Bone marrow (tissue), 2 donors: ENCODE data around the gene GNL3.
"Not testable (repeated sequence)": the region's sequence is repeated elsewhere in the genome, so short reads cannot be mapped to it uniquely, and the experiment has no call there.

Experiments
- DNase-seq, 2 donors: peaks; one replicate each; lab custom pipeline; 2025; lab: John Stamatoyannopoulos, UW

The GNL3 gene

DNA sequence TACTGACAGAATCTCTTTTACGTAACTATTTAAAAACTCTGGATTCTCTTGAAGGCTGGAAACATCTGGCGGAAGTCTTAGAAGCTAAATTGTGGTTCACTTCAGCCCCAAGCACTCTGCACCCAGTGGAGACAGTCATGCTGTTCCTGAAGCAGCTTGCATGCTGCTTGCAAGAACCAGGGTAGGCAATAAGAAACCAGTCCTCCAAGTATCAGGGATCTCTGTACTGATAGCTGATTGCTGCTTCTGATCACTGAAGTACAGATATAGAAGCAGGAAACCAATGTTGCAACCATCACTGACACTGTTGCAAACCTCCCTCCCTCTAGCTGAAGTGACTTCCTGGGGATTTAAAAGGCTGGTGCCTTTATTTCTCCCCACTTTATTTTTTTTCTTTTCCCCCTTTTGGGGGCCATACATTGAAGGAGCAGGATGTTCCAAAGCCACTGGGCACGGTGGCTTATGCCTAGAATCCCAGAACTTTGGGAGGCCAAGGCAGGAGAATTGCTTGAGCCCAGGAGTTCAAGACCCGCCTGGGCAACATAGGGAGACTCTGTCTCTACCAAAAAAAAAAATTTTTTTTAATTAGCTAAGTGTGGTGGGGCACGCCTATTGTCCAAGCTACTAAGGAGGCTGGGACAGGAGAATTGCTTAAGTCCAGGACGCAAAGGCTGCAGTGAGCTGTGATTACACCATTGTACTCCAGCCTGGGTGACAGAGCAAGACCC lies 35.3 kb downstream of the GNL3 start:
- DNase-seq, result peak in 1 of 2 donors; percentile 91

DNA sequence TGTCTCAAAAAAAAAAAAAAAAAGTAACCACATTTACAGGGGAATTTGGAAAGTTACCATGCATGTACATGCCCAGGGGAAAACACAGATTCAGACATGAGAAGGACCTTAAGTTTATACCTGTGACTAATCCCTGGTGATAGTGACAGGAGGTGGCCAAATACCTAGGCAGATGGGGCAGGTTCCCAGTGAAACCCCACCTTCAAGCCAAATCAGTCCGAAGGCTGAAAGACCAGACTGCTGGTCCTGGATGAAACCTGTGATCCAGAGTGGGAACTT lies 35.8 kb downstream of the GNL3 start:
- no peak for DNase-seq

DNA sequence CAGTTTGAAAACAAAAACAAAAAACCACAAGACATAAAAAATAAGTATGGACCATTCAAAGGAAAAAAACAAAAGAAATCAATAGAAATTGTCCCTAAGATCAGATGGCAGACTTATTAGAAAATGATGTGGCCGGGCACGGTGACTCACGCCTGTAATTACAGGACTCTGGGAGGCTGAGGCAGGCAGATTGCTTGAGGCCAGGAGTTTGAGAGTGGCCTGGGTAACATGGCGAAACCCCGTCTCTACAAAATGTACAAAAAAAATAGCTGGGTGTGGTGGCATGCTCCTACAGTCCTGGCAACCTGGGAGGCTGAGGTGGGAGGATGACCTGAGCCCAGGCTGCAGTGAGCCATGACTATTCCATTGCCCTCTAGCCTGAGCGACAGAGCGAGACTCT lies 36.7 kb downstream of the GNL3 start:
- no peak for DNase-seq

DNA sequence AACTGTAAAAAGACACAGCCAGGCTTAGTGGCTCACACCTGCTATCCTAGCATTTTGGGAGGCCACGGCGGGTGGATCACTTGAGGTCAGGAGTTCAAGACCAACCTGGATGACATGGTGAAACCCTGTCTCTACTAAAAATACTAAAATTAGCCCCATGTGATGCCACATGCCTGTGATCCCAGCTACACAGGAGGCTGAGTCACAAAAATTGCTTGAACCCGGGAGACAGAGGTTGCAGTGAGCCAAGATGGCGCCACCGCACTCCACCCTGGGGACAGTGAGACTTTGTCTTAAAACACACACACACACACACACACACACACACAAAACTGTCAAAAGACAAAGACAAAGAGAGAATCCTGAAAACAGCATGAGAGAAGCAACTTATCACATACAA lies 38.1 kb downstream of the GNL3 start:
- DNase-seq, result no peak

DNA sequence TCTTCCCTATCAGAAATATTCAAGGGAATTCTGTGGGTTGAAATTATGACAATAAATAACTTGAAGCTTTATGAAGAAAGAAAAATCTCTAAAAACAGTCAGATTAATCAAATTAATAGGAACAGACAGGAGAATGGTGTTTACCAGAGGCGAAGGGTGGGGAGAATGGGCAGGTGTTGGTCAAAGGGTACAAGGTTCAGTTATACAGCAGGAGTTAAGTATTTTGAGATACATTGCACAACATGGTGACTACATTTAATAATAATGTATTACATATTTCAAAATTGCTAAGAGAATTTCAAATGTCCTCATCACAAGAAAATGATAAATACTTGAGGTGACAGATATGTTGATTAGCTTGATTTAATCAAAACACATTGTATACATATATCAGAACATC lies 38.7 kb downstream of the GNL3 start:
- DNase-seq, result no peak

DNA sequence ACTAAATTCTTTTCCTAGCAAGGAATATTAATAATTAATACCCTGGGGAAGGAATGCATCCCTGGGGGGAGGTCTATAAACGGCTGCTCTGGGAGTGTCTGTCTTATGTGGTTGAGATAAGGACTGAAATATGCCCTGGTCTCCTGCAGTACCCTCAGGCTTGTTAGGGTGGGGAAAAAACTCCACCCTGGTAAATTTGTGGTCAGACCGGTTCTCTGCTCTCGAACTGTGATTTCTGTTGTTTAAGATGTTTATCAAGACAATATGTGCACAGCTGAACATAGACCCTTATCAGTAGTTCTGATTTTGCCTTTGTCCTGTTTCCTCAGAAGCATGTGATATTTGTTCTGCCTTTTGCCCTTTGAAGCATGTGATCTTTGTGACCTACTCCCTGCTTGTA lies 42.9 kb downstream of the GNL3 start:
- DNase-seq, result not testable (repeated sequence)

DNA sequence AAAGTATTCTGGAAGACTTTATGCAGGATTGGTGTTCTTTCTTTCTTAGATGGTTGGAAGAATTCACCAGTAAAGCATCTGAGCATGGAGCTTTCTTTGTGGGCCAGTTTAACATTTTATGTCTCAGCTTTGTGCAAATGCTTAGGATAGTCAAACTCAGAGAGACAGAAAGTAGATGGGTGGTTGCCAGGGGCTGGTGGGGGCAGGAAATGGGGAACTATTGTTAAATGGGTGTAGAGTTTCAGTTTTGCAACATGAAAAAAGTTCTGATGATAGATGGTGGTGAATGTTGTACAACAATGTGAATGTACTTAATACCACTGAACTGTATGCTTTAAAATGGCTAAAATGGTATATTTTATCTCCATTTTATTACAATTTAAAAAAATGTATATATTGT lies 44.8 kb downstream of the GNL3 start:
- peak in 1 of 2 donors; percentile 23 for DNase-seq

DNA sequence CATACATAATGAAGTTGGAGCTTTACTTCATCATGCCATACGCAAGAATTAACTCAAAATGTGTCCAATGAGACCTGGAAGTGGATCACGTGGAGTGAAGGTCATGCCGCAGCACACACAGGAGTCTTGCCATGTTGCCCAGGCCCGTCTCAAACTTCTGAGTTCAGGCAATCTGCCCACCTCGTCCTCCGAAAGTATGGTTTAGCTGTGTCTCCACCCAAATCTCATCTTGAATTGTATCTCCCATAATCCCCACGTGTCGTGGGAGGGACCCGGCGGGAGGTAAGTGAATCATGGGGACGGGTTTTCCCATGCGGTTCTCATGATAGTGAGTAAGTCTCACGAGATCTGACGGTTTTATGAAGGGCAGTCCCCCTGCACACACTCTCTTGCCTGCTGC lies 45.8 kb downstream of the GNL3 start:
- DNase-seq, result no peak

DNA sequence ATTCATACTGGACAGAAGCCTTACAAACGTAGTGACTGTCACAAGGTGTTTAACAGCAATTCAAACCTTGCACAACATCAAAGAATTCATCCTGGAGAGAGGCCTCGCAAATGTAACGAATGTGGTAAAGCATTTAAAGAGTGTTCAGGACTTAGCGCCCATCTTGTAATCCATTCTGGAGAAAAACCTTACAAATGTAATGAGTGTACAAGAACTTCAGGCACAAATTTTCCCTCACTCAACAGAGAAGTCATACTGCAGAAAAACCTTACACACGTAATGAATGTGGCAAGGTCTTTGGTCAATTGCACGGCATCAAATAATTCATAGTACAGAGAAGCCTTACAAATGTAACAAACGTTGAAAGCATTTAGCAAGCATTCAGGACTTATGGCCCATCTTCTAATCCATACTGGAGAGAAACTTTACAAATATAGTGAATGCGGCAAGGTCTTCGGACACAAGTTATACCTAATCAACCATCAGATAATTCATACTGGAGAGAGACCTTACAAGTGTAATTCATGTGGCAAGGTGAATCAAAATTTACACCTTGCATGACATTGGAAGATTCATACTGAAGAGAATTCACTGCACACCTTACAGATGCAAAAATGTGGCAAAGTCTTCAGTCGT lies 47.5 kb downstream of the GNL3 start:
- no peak for DNase-seq

DNA sequence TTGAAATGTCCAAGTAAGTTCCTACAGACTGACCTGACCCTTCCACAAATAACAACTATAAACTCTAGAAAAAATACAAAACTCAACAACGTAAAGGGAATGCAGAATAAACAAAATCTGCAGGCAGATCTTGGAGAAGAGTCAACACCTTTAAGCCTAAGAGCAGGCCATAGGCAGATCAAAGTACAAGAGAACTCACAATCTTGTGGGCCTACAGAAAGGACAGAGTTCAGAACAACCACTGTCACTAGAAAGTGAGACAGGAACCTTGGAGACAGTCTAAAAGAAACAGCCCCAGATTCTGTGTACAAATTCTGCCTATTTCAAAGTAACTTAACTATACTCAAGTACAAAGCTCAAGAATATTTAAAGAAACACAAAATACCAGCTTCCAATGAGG lies 53.9 kb downstream of the GNL3 start:
- DNase-seq, result no peak

DNA sequence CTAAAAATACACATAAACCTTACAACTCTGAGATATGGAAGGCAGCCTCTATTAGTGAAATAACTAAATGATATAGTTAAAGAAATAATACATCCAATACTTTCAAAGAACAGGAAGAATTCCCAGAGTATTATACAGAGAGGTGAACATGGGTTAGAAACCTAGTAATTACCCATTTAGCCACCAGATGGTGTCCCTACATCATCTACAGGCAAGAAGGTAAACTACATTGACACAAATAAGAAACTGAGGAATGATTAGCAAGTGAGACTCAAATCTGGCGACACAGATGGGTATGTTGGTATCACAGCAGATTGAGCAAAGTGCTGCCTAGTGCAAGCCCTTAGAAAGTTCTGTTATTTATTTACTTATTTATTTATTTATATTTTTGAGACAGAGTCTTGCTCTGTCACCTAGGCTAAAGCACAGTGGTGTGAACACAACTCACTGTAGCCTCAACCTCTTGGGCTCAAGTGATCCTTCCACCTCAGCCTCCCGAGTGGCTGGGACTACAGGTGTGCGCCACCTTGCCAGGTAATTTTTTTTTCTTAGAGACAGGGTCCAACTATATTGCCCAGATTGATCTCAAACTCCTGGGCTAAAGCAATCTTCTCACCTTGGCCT lies 56.7 kb downstream of the GNL3 start:
- peak in 1 of 2 donors; percentile 18 for DNase-seq

DNA sequence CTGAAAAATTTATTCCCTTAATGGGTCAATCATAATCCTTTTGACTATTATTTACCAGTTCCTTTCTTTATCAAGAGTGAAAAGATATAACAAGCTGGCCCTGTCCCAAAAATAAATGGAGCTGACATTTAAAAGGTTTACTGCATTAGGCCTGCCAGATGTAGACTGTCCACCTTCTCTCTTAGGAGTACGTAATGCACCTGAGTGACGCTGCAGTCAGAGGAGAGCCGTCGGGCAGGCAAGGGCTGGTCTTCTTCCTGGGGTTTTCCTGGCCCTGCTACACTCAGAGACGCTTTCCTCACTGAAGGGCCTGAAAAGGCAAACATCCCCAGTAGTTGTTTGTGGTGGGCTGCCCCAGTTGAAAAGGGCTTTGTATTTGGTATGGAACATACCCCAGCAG lies 57.3 kb downstream of the GNL3 start:
- no peak for DNase-seq

DNA sequence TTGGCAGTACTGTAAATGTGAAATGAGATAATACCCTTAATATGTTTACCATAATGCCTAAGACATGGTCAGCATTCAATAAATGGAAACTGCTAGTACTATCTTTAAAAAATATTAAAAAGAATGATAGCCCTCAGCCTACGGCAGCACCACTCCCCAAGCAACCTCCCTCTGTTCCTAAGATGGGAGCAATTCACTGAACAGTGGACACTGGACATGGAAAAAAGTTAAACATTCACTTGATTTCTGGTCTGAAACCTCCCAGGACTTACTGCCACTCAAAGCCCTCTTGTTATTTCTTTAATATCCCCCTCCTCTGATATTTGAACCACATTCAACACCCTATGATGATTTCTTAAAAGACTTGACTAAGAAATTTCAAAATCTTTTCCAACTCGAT lies 57.9 kb downstream of the GNL3 start:
- no peak for DNase-seq
